Neural progenitor cell (in vitro differentiated cells): ENCODE data around the gene TBX6. TPM values are rescaled to one million over a fixed set of nuclear protein-coding genes. Genes with fewer than 3 reads are reported as not detected.

ENCODE experiments used
- DNase-seq: peaks from one replicate; pipeline ENCODE4 v3.0.0-alpha.2; 2016; ENCODE audit warnings: low spot score
- H2AFZ ChIP-seq: fragments of 200-600 bp; sonication (generic); replicated peaks from 2 replicates; pipeline ENCODE4 v1.6.1; 2016; ENCODE audit warnings: antibody characterized with exemption
- H3F3A ChIP-seq: fragments of 200-600 bp; sonication (generic); 2 replicates; pipeline ENCODE4 v1.6.1; 2016; ENCODE audit warnings: antibody characterized with exemption, low read depth
- H3K27ac ChIP-seq: fragments of 200-600 bp; sonication (generic); 2 replicates; pipeline ENCODE4 v1.5.1; 2016; ENCODE audit warnings: mild to moderate bottlenecking
- H3K27me3 ChIP-seq: fragments of 200-600 bp; sonication (generic); 2 replicates; pipeline ENCODE4 v1.6.1; 2016; ENCODE audit warnings: mild to moderate bottlenecking, moderate library complexity
- H3K36me3 ChIP-seq: fragments of 200-600 bp; sonication (generic); 2 replicates; pipeline ENCODE4 v1.5.1; 2016
- H3K4me1 ChIP-seq: fragments of 200-600 bp; sonication (generic); 2 replicates; pipeline ENCODE4 v1.6.1; 2016; ENCODE audit warnings: mixed run types
- H3K4me2 ChIP-seq: fragments of 200-600 bp; sonication (generic); 2 replicates; pipeline ENCODE4 v1.6.1; 2016
- H3K4me3 ChIP-seq: fragments of 200-600 bp; sonication (generic); 2 replicates; pipeline ENCODE4 v1.5.1; 2016
- H3K79me2 ChIP-seq: fragments of 200-600 bp; sonication (generic); 2 replicates; pipeline ENCODE4 v1.6.1; 2016; ENCODE audit warnings: low read depth
- H3K9ac ChIP-seq: fragments of 200-600 bp; sonication (generic); 2 replicates; pipeline ENCODE4 v1.6.1; 2016
- H3K9me3 ChIP-seq: fragments of 200-600 bp; sonication (generic); 2 replicates; pipeline ENCODE4 v1.5.1; 2016; ENCODE audit warnings: low read depth
- H4K20me1 ChIP-seq: fragments of 200-600 bp; sonication (generic); 2 replicates; pipeline ENCODE4 v1.6.1; 2016; ENCODE audit warnings: low read depth
- H3K27ac Mint-ChIP-seq: 3 replicates; pipeline ENCODE4 v1.8.0; 2021; ENCODE audit warnings: mixed read lengths
- H3K27me3 Mint-ChIP-seq: 2 replicates; pipeline ENCODE4 v1.8.0; 2022; ENCODE audit warnings: low read depth, mild to moderate bottlenecking, inconsistent platforms, moderate library complexity, mixed read lengths; ENCODE audit not compliant: insufficient read depth
- H3K36me3 Mint-ChIP-seq: 3 replicates; pipeline ENCODE4 v1.8.0; 2021; ENCODE audit warnings: mixed read lengths
- H3K4me1 Mint-ChIP-seq: 3 replicates; pipeline ENCODE4 v1.8.0; 2021; ENCODE audit warnings: mixed read lengths
- H3K4me3 Mint-ChIP-seq: 3 replicates; pipeline ENCODE4 v1.8.0; 2021; ENCODE audit warnings: mild to moderate bottlenecking, moderate library complexity, mixed read lengths
- H3K9me3 Mint-ChIP-seq: 3 replicates; pipeline ENCODE4 v1.8.0; 2020; ENCODE audit warnings: mixed read lengths
- CTCF ChIP-seq: fragments of 200-600 bp; sonication (generic); IDR thresholded peaks from 2 replicates; pipeline ENCODE4 v1.5.1; 2017; ENCODE audit warnings: antibody characterized with exemption, mild to moderate bottlenecking
- EZH2 ChIP-seq: fragments of 200-600 bp; sonication (generic); IDR thresholded peaks from 2 replicates; pipeline ENCODE4 v1.6.1; 2017; ENCODE audit warnings: antibody characterized with exemption, mild to moderate bottlenecking, moderate library complexity
- EZH2phosphoT487 ChIP-seq: fragments of 200-600 bp; sonication (generic); IDR thresholded peaks from 2 replicates; pipeline ENCODE4 v1.6.1; 2017; ENCODE audit warnings: antibody characterized with exemption
- total RNA-seq: library from RNA; depleted of rRNA; stranded (reverse); fragments of >200 nt; gene quantifications from 2 replicates; pipeline ENCODE4 v1.2.3, GENCODE V29; 2015; ENCODE audit warnings: low replicate concordance

TBX6 gene
- total RNA-seq, 1 donor from 2014 or later, result 0.39 TPM

- DNase-seq, result no peak
- H3K27me3 Mint-ChIP-seq, result peaks cover 2% of the 10 kb centered on the region
- peaks cover 54% of the 10 kb centered on the region for H4K20me1 ChIP-seq
- H3K27me3 ChIP-seq, result no peaks in the 10 kb centered on the region
- H3K4me3 ChIP-seq, result no peak overlapping the region
- H2AFZ ChIP-seq, result no peak overlapping the region
- peaks cover 29% of the 10 kb centered on the region for H3K4me1 Mint-ChIP-seq
- H3K9me3 ChIP-seq, result no peaks in the 10 kb centered on the region
- no peak overlapping the region for H3K9ac ChIP-seq
- peak overlapping the region; percentile 72 for H3K4me3 Mint-ChIP-seq
- H3K9me3 Mint-ChIP-seq, result no peaks in the 10 kb centered on the region
- peaks cover 37% of the 10 kb centered on the region for H3K36me3 Mint-ChIP-seq
- H3K27ac ChIP-seq, result no peak overlapping the region
- H3K4me2 ChIP-seq, result no peak overlapping the region
- TF ChIP-seq EZH2phosphoT487 (no peak), CTCF (no peak), EZH2 (no peak)
- peaks cover 48% of the 10 kb centered on the region for H3K79me2 ChIP-seq
- peaks cover 12% of the 10 kb centered on the region for H3K4me1 ChIP-seq
- H3K36me3 ChIP-seq, result peaks cover 13% of the 10 kb centered on the region
- peaks cover 67% of the 10 kb centered on the region for H3F3A ChIP-seq
- no peak overlapping the region for H3K27ac Mint-ChIP-seq
Measured at GRCh38 chr16:30069611-30070462, 21.9 kb downstream of the TBX6 start.

GRCh38 chr16:30068750-30069610 lies 22.7 kb downstream of the TBX6 start:
- Histone ChIP-seq H3K4me2 (no peak overlapping the region), H3F3A (peaks cover 69% of the 10 kb centered on the region), H3K27me3 (no peaks in the 10 kb centered on the region), H3K27ac (no peak overlapping the region), H3K4me1 (peaks cover 17% of the 10 kb centered on the region), H3K9ac (no peak overlapping the region), H3K9me3 (no peaks in the 10 kb centered on the region), H2AFZ (no peak overlapping the region), H3K4me3 (no peak overlapping the region), H4K20me1 (peaks cover 54% of the 10 kb centered on the region), H3K36me3 (peaks cover 13% of the 10 kb centered on the region), H3K79me2 (peaks cover 56% of the 10 kb centered on the region)
- TF ChIP-seq CTCF (peak; percentile 41), EZH2phosphoT487 (no peak)
- H3K9me3 Mint-ChIP-seq, result no peaks in the 10 kb centered on the region
- peaks cover 33% of the 10 kb centered on the region for H3K4me1 Mint-ChIP-seq
- peaks cover 37% of the 10 kb centered on the region for H3K36me3 Mint-ChIP-seq
- no peak overlapping the region for H3K27ac Mint-ChIP-seq
- H3K4me3 Mint-ChIP-seq, result peak overlapping the region; percentile 72
- peaks cover 6% of the 10 kb centered on the region for H3K27me3 Mint-ChIP-seq
- peak; percentile 39 for DNase-seq

GRCh38 chr16:30068333-30068732 lies 23.4 kb downstream of the TBX6 start:
- no peak overlapping the region for H3K9ac ChIP-seq
- H3K4me2 ChIP-seq, result no peak overlapping the region
- peaks cover 13% of the 10 kb centered on the region for H3K36me3 ChIP-seq
- Mint-ChIP-seq H3K4me1 (peaks cover 40% of the 10 kb centered on the region), H3K4me3 (peak overlapping the region; percentile 72), H3K27me3 (peaks cover 6% of the 10 kb centered on the region), H3K27ac (no peak overlapping the region), H3K36me3 (peaks cover 37% of the 10 kb centered on the region), H3K9me3 (no peaks in the 10 kb centered on the region)
- TF ChIP-seq CTCF, result no peak
- peaks cover 60% of the 10 kb centered on the region for H3K79me2 ChIP-seq
- no peak for DNase-seq
- no peak overlapping the region for H3K27ac ChIP-seq
- H3K4me3 ChIP-seq, result no peak overlapping the region
- peaks cover 54% of the 10 kb centered on the region for H4K20me1 ChIP-seq
- H3K9me3 ChIP-seq, result no peaks in the 10 kb centered on the region
- H3K4me1 ChIP-seq, result peaks cover 24% of the 10 kb centered on the region
- H3K27me3 ChIP-seq, result no peaks in the 10 kb centered on the region
- peaks cover 70% of the 10 kb centered on the region for H3F3A ChIP-seq
- no peak overlapping the region for H2AFZ ChIP-seq
